GM19395 (cell line): ENCODE data around the gene CTTNBP2.
A peak's percentile ranks its signal among the peaks of the same experiment; 100 is the strongest.

ENCODE experiments used
- ATAC-seq: cut with Tn5 transposase; IDR thresholded peaks from one replicate; pipeline ENCODE4 v1.9.1; 2021; ENCODE audit warnings: mild to moderate bottlenecking, moderate library complexity; ENCODE audit not compliant: unreplicated experiment

Gene CTTNBP2

GRCh38 chr7:117871401-117871777 is 1.9 kb downstream of the CTTNBP2 start:
- no peak for ATAC-seq

GRCh38 chr7:117870448-117871130 is 2.7 kb downstream of the CTTNBP2 start:
- ATAC-seq: no peak

- ATAC-seq: no peak
These were observed 3.9 kb downstream of the CTTNBP2 start for GRCh38 chr7:117869374-117869773.

GRCh38 chr7:117863618-117864017 is 9.6 kb downstream of the CTTNBP2 start:
- ATAC-seq: no peak

- ATAC-seq: no peak
These were observed 10.9 kb downstream of the CTTNBP2 start for GRCh38 chr7:117862378-117862777.

- no peak for ATAC-seq
These were observed 13.9 kb downstream of the CTTNBP2 start for GRCh38 chr7:117859246-117859812.

GRCh38 chr7:117858712-117859111 is 14.5 kb downstream of the CTTNBP2 start:
- no peak for ATAC-seq

GRCh38 chr7:117857718-117858117 is 15.5 kb downstream of the CTTNBP2 start:
- ATAC-seq: no peak

- no peak for ATAC-seq
These were observed 17.0 kb downstream of the CTTNBP2 start for GRCh38 chr7:117856196-117856595.

GRCh38 chr7:117854186-117854585 is 19.1 kb downstream of the CTTNBP2 start:
- ATAC-seq: no peak

- ATAC-seq: no peak
These were observed 24.3 kb downstream of the CTTNBP2 start for GRCh38 chr7:117848941-117849340.

GRCh38 chr7:117844678-117845077 is 28.6 kb downstream of the CTTNBP2 start:
- no peak for ATAC-seq

- no peak for ATAC-seq
These were observed 31.6 kb downstream of the CTTNBP2 start for GRCh38 chr7:117841611-117842010.

- no peak for ATAC-seq
These were observed 32.2 kb downstream of the CTTNBP2 start for GRCh38 chr7:117841011-117841410.

GRCh38 chr7:117839507-117839906 is 33.7 kb downstream of the CTTNBP2 start:
- peak; percentile 73 for ATAC-seq

GRCh38 chr7:117837841-117838240 is 35.4 kb downstream of the CTTNBP2 start:
- ATAC-seq: peak; percentile 93

- ATAC-seq: no peak
These were observed 38.1 kb downstream of the CTTNBP2 start for GRCh38 chr7:117835016-117835664.

GRCh38 chr7:117830422-117830954 is 42.8 kb downstream of the CTTNBP2 start:
- no peak for ATAC-seq

GRCh38 chr7:117829450-117830117 is 43.7 kb downstream of the CTTNBP2 start:
- no peak for ATAC-seq

GRCh38 chr7:117828825-117829224 is 44.4 kb downstream of the CTTNBP2 start:
- ATAC-seq: no peak

- ATAC-seq: no peak
These were observed 45.4 kb downstream of the CTTNBP2 start for GRCh38 chr7:117827862-117828261.

- no peak for ATAC-seq
These were observed 48.1 kb downstream of the CTTNBP2 start for GRCh38 chr7:117825132-117825531.
